BE2C (cell line): ENCODE results near the gene HTT-AS.

Source experiments
- DNase-seq: peaks from one replicate; pipeline ENCODE4 v3.0.0-alpha.2; 2020
- H3K27me3 ChIP-seq: fragments of 250-450 bp; sonication (Bioruptor Pico); 2 replicates; pipeline ENCODE4 v1.5.1; 2020; ENCODE audit warnings: mild to moderate bottlenecking
- H3K36me3 ChIP-seq: fragments of 250-450 bp; sonication (Bioruptor Pico); 2 replicates; pipeline ENCODE4 v1.5.1; 2020; ENCODE audit warnings: mild to moderate bottlenecking
- H3K4me1 ChIP-seq: fragments of 250-450 bp; sonication (Bioruptor Pico); 2 replicates; pipeline ENCODE4 v1.5.1; 2020
- H3K4me3 ChIP-seq: 2 replicates; pipeline ENCODE4 v1.5.1; 2011; ENCODE audit warnings: low read depth, low read length
- H3K9me3 ChIP-seq: fragments of 250-450 bp; sonication (Bioruptor Pico); 2 replicates; pipeline ENCODE4 v1.5.1; 2020
- CTCF ChIP-seq: IDR thresholded peaks from 2 replicates; pipeline ENCODE4 v1.5.1; 2012; ENCODE audit warnings: mild to moderate bottlenecking, low read depth, low read length

HTT-AS gene

GRCh38 chr4:3013839-3014350, 60.4 kb downstream of the HTT-AS start:
- H3K4me1 ChIP-seq: no peaks in the 10 kb centered on the region
- no peaks in the 10 kb centered on the region for H3K9me3 ChIP-seq
- H3K36me3 ChIP-seq: no peaks in the 10 kb centered on the region
- DNase-seq: peak; percentile 66
- no peak for TF ChIP-seq CTCF
- no peaks in the 10 kb centered on the region for H3K27me3 ChIP-seq
- H3K4me3 ChIP-seq: no peak overlapping the region
